CD4-positive, alpha-beta T cell (primary cell): ENCODE measurements around the gene MYO1D. TPM values are rescaled to one million over a fixed set of nuclear protein-coding genes. Genes with fewer than 3 reads are reported as not detected.

Experiments
- ATAC-seq: fragments of 200-7000 bp; cut with Tn5 transposase; one replicate; pipeline ENCODE4 v1.10.0; 2022; ENCODE audit warnings: mild to moderate bottlenecking; ENCODE audit not compliant: poor library complexity
- CTCF ChIA-PET: fragments of 350-600 bp; sonication (Branson Sonifier 250); formaldehyde crosslinking; loops from one replicate; lab custom pipeline; 2021; ENCODE audit warnings: antibody characterized with exemption, inconsistent platforms; lab: Charles Lee
- POLR2A ChIA-PET: fragments of 350-600 bp; sonication (Branson Sonifier 250); formaldehyde crosslinking; loops from one replicate; lab custom pipeline; 2021; ENCODE audit warnings: antibody characterized with exemption, inconsistent platforms; lab: Charles Lee
- DNase-seq, 14 experiments: peaks; one replicate each; pipeline ENCODE4 v3.0.0-alpha.2; 2013 to 2020; ENCODE audit warnings: mixed read lengths in 2 of 14
- H3K27ac ChIP-seq, 2 donors: one replicate each; pipeline versions ENCODE4 v1.5.1 to v1.7.0; 2013; ENCODE audit warnings: low read length in 2 of 2, low read depth in 1 of 2, mild to moderate bottlenecking in 1 of 2
- H3K27me3 ChIP-seq, 2 experiments: 1 replicate in 1 of 2; 2 replicates in 1 of 2; pipeline versions ENCODE4 v1.6.1 to v1.7.0; 2013; ENCODE audit warnings: low read length in 2 of 2, control low read depth in 1 of 2, mild to moderate bottlenecking in 1 of 2, moderate library complexity in 1 of 2; ENCODE audit not compliant: insufficient read depth in 2 of 2, control insufficient read depth in 1 of 2
- H3K36me3 ChIP-seq: one replicate; pipeline ENCODE4 v1.6.1; 2013; ENCODE audit warnings: low read length, control low read depth; ENCODE audit not compliant: insufficient read depth
- H3K4me1 ChIP-seq: one replicate; pipeline ENCODE4 v1.6.1; 2013; ENCODE audit warnings: low read length, control low read depth; ENCODE audit not compliant: insufficient read depth
- H3K4me3 ChIP-seq: one replicate; pipeline ENCODE4 v1.5.1; 2013; ENCODE audit warnings: mild to moderate bottlenecking, low read length, moderate library complexity
- H3K9me3 ChIP-seq, 2 experiments: 1 replicate in 1 of 2; 2 replicates in 1 of 2; pipeline versions ENCODE4 v1.6.1 to v1.7.0; 2013; ENCODE audit warnings: low read length in 2 of 2, mild to moderate bottlenecking in 2 of 2, control low read depth in 1 of 2, moderate library complexity in 1 of 2; ENCODE audit not compliant: control insufficient read depth in 1 of 2, insufficient read depth in 1 of 2
- H3K27ac Mint-ChIP-seq: one replicate; pipeline ENCODE4 v1.8.0; 2020; ENCODE audit warnings: mixed read lengths
- H3K27me3 Mint-ChIP-seq: one replicate; pipeline ENCODE4 v1.8.0; 2021; ENCODE audit warnings: mixed read lengths
- H3K36me3 Mint-ChIP-seq: one replicate; pipeline ENCODE4 v1.8.0; 2021; ENCODE audit warnings: low read depth, mixed read lengths
- H3K4me1 Mint-ChIP-seq: one replicate; pipeline ENCODE4 v1.8.0; 2021; ENCODE audit warnings: low read depth, mixed read lengths
- H3K4me3 Mint-ChIP-seq: one replicate; pipeline ENCODE4 v1.8.0; 2020; ENCODE audit warnings: mild to moderate bottlenecking, mixed read lengths
- H3K9me3 Mint-ChIP-seq: one replicate; pipeline ENCODE4 v1.8.0; 2020; ENCODE audit warnings: mixed read lengths
- CTCF ChIP-seq: fragments of 200-600 bp; IDR thresholded peaks from one replicate; pipeline ENCODE4 v1.8.0; 2022; ENCODE audit warnings: antibody characterized with exemption, mild to moderate bottlenecking
- intact Hi-C, 2 experiments: fragments of 100-400 bp; cut with DNase I in 1 of 2; cut with micrococcal nuclease in 1 of 2; formaldehyde crosslinking; loops; one replicate each; pipeline versions ENCODE4 v1.15.1 to v1.9.0; 2023 to 2025; cut with DNase I, micrococcal nuclease
- total RNA-seq, 174 experiments: library from RNA in 2 of 174; stranded (reverse) in 2 of 174; gene quantifications; one replicate each; pipeline ENCODE4 v1.2.3 and lab custom pipeline; 2021 to 2026

MYO1D gene
- total RNA-seq, 2 experiments from 2014 or later, result 5.8 to 6.4 TPM

- DNase-seq, result no peak
- Histone ChIP-seq H3K27me3 (no peaks in the 10 kb centered on the region), H3K9me3 (no peaks in the 10 kb centered on the region), H3K4me3 (no peak overlapping the region), H3K36me3 (no peaks in the 10 kb centered on the region), H3K4me1 (no peaks in the 10 kb centered on the region), H3K27ac (no peak overlapping the region)
- H3K4me3 Mint-ChIP-seq, result no peak overlapping the region
- no peaks in the 10 kb centered on the region for H3K4me1 Mint-ChIP-seq
- peaks cover under 1% of the 10 kb centered on the region for H3K36me3 Mint-ChIP-seq
- POLR2A ChIA-PET, result no interaction called here
- no peaks in the 10 kb centered on the region for H3K9me3 Mint-ChIP-seq
- CTCF ChIA-PET, result no interaction called here
- H3K27ac Mint-ChIP-seq, result no peak overlapping the region
- intact Hi-C loops, result no loop called here
- no peaks in the 10 kb centered on the region for H3K27me3 Mint-ChIP-seq
- no peak for TF ChIP-seq CTCF
- no peak for ATAC-seq
Observed at GRCh38 chr17:32660496-32660985, 216.4 kb downstream of the MYO1D start.

GRCh38 chr17:32659419-32659842 is 217.5 kb downstream of the MYO1D start:
- ATAC-seq, result peak; percentile 58
- intact Hi-C loops, result loop anchor here (1.0 to 2.0 kb wide), 2 partner anchors 95 to 198 kb away; no protein-coding TSS in a partner anchor

More at GRCh38 chr17:32659419-32659842, 217.5 kb downstream of the MYO1D start:
- peaks cover 12% of the 10 kb centered on the region for H3K36me3 Mint-ChIP-seq
- ChIA-PET CTCF (interaction anchor here (0.7 to 1.7 kb wide), 9 partner anchors 9 to 197 kb away, joined by 3 to 7 read pairs (median 4); partner anchors contain the start of gene CDK5R1), POLR2A (interaction anchor here (1.0 kb wide), 1 partner anchor 173 kb away, joined by 3 read pairs; no protein-coding TSS in a partner anchor)
- H3K4me3 Mint-ChIP-seq, result no peak overlapping the region
- Histone ChIP-seq H3K36me3 (no peaks in the 10 kb centered on the region), H3K27me3 (no peaks in the 10 kb centered on the region), H3K4me3 (no peak overlapping the region), H3K9me3 (no peaks in the 10 kb centered on the region), H3K27ac (no peak overlapping the region), H3K4me1 (no peaks in the 10 kb centered on the region)
- H3K27me3 Mint-ChIP-seq, result no peaks in the 10 kb centered on the region
- no peaks in the 10 kb centered on the region for H3K9me3 Mint-ChIP-seq
- TF ChIP-seq CTCF, result peak; percentile 99
- peak; percentile 24 to 77 (median 56) for DNase-seq
- no peak overlapping the region for H3K27ac Mint-ChIP-seq
- no peaks in the 10 kb centered on the region for H3K4me1 Mint-ChIP-seq
